Measurements from ENCODE around the gene SFI1. TPM values are rescaled to one million over a fixed set of nuclear protein-coding genes. Genes with fewer than 3 reads are reported as not detected.

SFI1 gene
- total and polyA plus RNA-seq, 2 donors (not counting 1 experiment from before 2014, with no cell fraction given), result 80.2 to 182 TPM

GRCh38 chr22:31572939-31573338 is 76.6 kb downstream of the SFI1 start:
- H2AFZ ChIP-seq (ENCODE audit: insufficient read depth, low read depth, low read length, poor library complexity, severe bottlenecking), result no peak overlapping the region
- H3K36me3 ChIP-seq (replicated peaks in 1 of 2; ENCODE audit: control extremely low read depth in 1 of 2, control insufficient read depth in 1 of 2, extremely low read depth in 1 of 2, insufficient read depth in 2 of 2, low read length in 1 of 2), result peaks cover 8 to 42% of the 10 kb centered on the region in 2 experiments
- H3K9ac ChIP-seq (ENCODE audit: low read length), result no peak overlapping the region
- H4K20me1 ChIP-seq (ENCODE audit: control insufficient read depth, insufficient read depth, low read length, poor library complexity, severe bottlenecking), result no peaks in the 10 kb centered on the region
- intact Hi-C loops (cut with micrococcal nuclease), result no loop called here
- CTCF ChIA-PET, result interaction anchor here (0.6 kb wide), 1 partner anchor 350 kb away, joined by 3 read pairs; no protein-coding TSS in a partner anchor
- H3K4me1 ChIP-seq (ENCODE audit: control insufficient read depth in 2 of 2, insufficient read depth in 2 of 2, low read length in 2 of 2), result peaks cover 0 to 3% of the 10 kb centered on the region in 2 donors
- no peaks in the 10 kb centered on the region for H3K79me2 ChIP-seq (ENCODE audit: control insufficient read depth, insufficient read depth, low read length)
- H3K27ac ChIP-seq (ENCODE audit: low read length in 2 of 2), result no peak overlapping the region
- H3K4me2 ChIP-seq (replicated peaks; ENCODE audit: low read depth, low read length, poor library complexity, severe bottlenecking), result no peak overlapping the region
- WGBS (ENCODE audit: insufficient coverage), result 94% methylated on average over 4 of the region's 5 CpGs
- H3K27me3 ChIP-seq (replicated peaks in 1 of 4; ENCODE audit: control extremely low read depth in 1 of 4, control insufficient read depth in 3 of 4, insufficient read depth in 4 of 4, low read length in 3 of 4), result no peaks in the 10 kb centered on the region
- H3K9me3 ChIP-seq (ENCODE audit: control extremely low read depth in 1 of 3, control insufficient read depth in 2 of 3, insufficient read depth in 1 of 3, low read length in 2 of 3), result no peaks in the 10 kb centered on the region
- no peaks in the 10 kb centered on the region for H3K9me3 Mint-ChIP-seq (ENCODE audit: insufficient read depth)
- H3K4me3 ChIP-seq (ENCODE audit: control extremely low read depth in 1 of 5, extremely low read depth in 1 of 5, insufficient read depth in 1 of 5, low read depth in 2 of 5, low read length in 4 of 5), result no peak overlapping the region
- no peak overlapping the region for H3K27ac Mint-ChIP-seq
- no peaks in the 10 kb centered on the region for H3K27me3 Mint-ChIP-seq
- POLR2A ChIA-PET, result no interaction called here
- peaks cover 4% of the 10 kb centered on the region for H3K4me1 Mint-ChIP-seq
- H3K4me3 Mint-ChIP-seq, result no peak overlapping the region
- DNase-seq (no peak), ATAC-seq (ENCODE audit: low read depth) (no peak)
- TF ChIP-seq EZH2 (IDR thresholded peaks at IDR 0.05; ENCODE audit: borderline replicate concordance, insufficient read depth, low read depth, low read length, poor library complexity, severe bottlenecking) (no peak), CTCF (IDR thresholded peaks at IDR 0.05) (no peak)

GRCh38 chr22:31574055-31574670 is 77.8 kb downstream of the SFI1 start:
- TF ChIP-seq CTCF (IDR thresholded peaks at IDR 0.05) (no peak), EZH2 (IDR thresholded peaks at IDR 0.05; ENCODE audit: borderline replicate concordance, insufficient read depth, low read depth, low read length, poor library complexity, severe bottlenecking) (no peak)
- POLR2A ChIA-PET, result no interaction called here
- no peak for ATAC-seq (ENCODE audit: low read depth)
- Mint-ChIP-seq H3K4me3 (no peak overlapping the region), H3K27ac (no peak overlapping the region), H3K4me1 (peaks cover 2% of the 10 kb centered on the region), H3K27me3 (no peaks in the 10 kb centered on the region), H3K9me3 (ENCODE audit: insufficient read depth) (no peaks in the 10 kb centered on the region)
- CTCF ChIA-PET, result interaction anchor here (0.5 kb wide), 1 partner anchor 193 kb away, joined by 3 read pairs; no protein-coding TSS in a partner anchor
- peaks cover 0 to under 1% of the 10 kb centered on the region in 2 donors for H3K4me1 ChIP-seq (ENCODE audit: control insufficient read depth in 2 of 2, insufficient read depth in 2 of 2, low read length in 2 of 2)
- H3K36me3 ChIP-seq (replicated peaks in 1 of 2; ENCODE audit: control extremely low read depth in 1 of 2, control insufficient read depth in 1 of 2, extremely low read depth in 1 of 2, insufficient read depth in 2 of 2, low read length in 1 of 2), result peaks cover 8 to 51% of the 10 kb centered on the region in 2 experiments
- H3K27ac ChIP-seq (ENCODE audit: low read length in 2 of 2), result no peak overlapping the region
- no peaks in the 10 kb centered on the region for H4K20me1 ChIP-seq (ENCODE audit: control insufficient read depth, insufficient read depth, low read length, poor library complexity, severe bottlenecking)
- WGBS (ENCODE audit: insufficient coverage), result 100% methylated on average over 2 of the region's 3 CpGs
- no peaks in the 10 kb centered on the region for H3K79me2 ChIP-seq (ENCODE audit: control insufficient read depth, insufficient read depth, low read length)
- H3K27me3 ChIP-seq (replicated peaks in 1 of 4; ENCODE audit: control extremely low read depth in 1 of 4, control insufficient read depth in 3 of 4, insufficient read depth in 4 of 4, low read length in 3 of 4), result no peaks in the 10 kb centered on the region
- no peak for DNase-seq
- intact Hi-C loops (cut with micrococcal nuclease), result no loop called here
- no peak overlapping the region for H2AFZ ChIP-seq (ENCODE audit: insufficient read depth, low read depth, low read length, poor library complexity, severe bottlenecking)
- H3K4me3 ChIP-seq (ENCODE audit: control extremely low read depth in 1 of 5, extremely low read depth in 1 of 5, insufficient read depth in 1 of 5, low read depth in 2 of 5, low read length in 4 of 5), result no peak overlapping the region
- no peak overlapping the region for H3K4me2 ChIP-seq (replicated peaks; ENCODE audit: low read depth, low read length, poor library complexity, severe bottlenecking)
- H3K9ac ChIP-seq (ENCODE audit: low read length), result no peak overlapping the region
- H3K9me3 ChIP-seq (ENCODE audit: control extremely low read depth in 1 of 3, control insufficient read depth in 2 of 3, insufficient read depth in 1 of 3, low read length in 2 of 3), result no peaks in the 10 kb centered on the region

All from B cell (primary cell).